ENCODE data around the gene TRIM6. TPM values are rescaled to one million over a fixed set of nuclear protein-coding genes. Genes with fewer than 3 reads are reported as not detected.

Gene TRIM6
- total RNA-seq, 1 experiment from 2014 or later = 30.2 TPM

DNA sequence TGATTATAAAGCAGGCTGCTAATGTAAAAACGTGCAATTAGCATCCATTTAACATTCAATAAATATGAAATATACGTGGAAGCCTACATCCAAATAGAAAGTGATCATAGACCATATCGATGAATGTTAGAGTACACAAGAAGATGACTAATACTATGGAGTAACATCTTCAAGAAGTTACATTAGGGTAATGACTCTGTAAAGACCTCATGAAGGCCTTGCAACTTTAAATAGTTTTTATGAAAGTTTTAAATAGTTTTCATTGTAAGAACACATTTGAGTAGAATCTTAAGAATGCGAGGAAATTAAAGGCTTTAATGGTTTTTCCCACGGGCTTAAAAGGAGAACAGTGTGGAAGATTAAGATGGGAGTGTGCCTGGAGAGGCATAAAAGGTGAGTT is 29.8 kb downstream of the TRIM6 start (continued):
- no peak for TF ChIP-seq ZNF317 (CRISPR knock-in tag; IDR thresholded peaks at IDR 0.05; ENCODE audit: borderline replicate concordance, low read depth)

GRCh38 chr11:5631417-5631816 is 35.0 kb downstream of the TRIM6 start:
- DNase-seq (ENCODE audit: low spot score) = no peak
- ATAC-seq = no peak
- CTCF ChIA-PET = no interaction called here
- POLR2A ChIA-PET = no interaction called here
- H3K27ac Mint-ChIP-seq = no peak overlapping the region
- peaks cover 7% of the 10 kb centered on the region; the same call in 1 of the 2 replicates for H3K9me3 Mint-ChIP-seq
- H3K4me3 Mint-ChIP-seq = no peak overlapping the region
- TF ChIP-seq OVOL2 (CRISPR knock-in tag; IDR thresholded peaks at IDR 0.05; ENCODE audit: borderline replicate concordance) (no peak), CBFB (CRISPR knock-in tag; IDR thresholded peaks at IDR 0.05; ENCODE audit: low read depth) (no peak), FOXK1 (CRISPR knock-in tag; IDR thresholded peaks at IDR 0.05) (no peak), ATF2 (CRISPR knock-in tag; IDR thresholded peaks at IDR 0.05; ENCODE audit: borderline replicate concordance, low read depth) (no peak)
- peaks cover 3% of the 10 kb centered on the region for H3K36me3 Mint-ChIP-seq
- H3K27me3 Mint-ChIP-seq (ENCODE audit: low read depth) = no peaks in the 10 kb centered on the region; the same call in 1 of the 2 replicates
- no peaks in the 10 kb centered on the region for H3K4me1 Mint-ChIP-seq

DNA sequence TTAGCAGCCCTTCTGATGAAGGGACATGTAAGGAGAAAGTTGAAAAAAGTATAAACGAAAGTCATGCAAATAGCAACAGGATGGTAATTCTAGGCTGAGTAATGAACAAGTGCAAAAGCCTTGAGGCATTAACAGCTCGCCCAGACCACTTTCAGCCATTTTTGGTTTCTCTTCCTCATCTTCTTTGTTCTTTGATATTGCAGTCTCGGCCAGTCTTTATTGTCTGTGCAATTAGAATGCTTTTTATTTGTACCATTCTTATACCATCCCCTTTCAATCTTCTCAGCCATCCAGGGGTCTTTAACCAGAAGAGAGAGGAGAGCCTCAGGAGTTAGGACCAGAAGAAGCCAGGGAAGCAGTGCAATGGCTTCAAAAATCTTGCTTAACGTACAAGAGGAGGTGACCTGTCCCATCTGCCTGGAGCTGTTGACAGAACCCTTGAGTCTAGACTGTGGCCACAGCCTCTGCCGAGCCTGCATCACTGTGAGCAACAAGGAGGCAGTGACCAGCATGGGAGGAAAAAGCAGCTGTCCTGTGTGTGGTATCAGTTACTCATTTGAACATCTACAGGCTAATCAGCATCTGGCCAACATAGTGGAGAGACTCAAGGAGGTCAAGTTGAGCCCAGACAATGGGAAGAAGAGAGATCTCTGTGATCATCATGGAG is 35.7 kb downstream of the TRIM6 start:
- H3K4me1 Mint-ChIP-seq = no peaks in the 10 kb centered on the region
- ChIA-PET CTCF (no interaction called here), POLR2A (no interaction called here)
- peak overlapping the region; percentile 61; the same call in 1 of the 2 replicates for H3K27ac Mint-ChIP-seq
- peaks cover 3% of the 10 kb centered on the region; the same call in 1 of the 2 replicates for H3K9me3 Mint-ChIP-seq
- no peak overlapping the region for H3K4me3 Mint-ChIP-seq
- no peak for TF ChIP-seq NFE2L1 (CRISPR knock-in tag; IDR thresholded peaks at IDR 0.05)
- no peak for DNase-seq (ENCODE audit: low spot score)
- no peak for ATAC-seq
- peaks cover 3% of the 10 kb centered on the region for H3K36me3 Mint-ChIP-seq
- H3K27me3 Mint-ChIP-seq (ENCODE audit: low read depth) = no peaks in the 10 kb centered on the region; the same call in 1 of the 2 replicates

DNA sequence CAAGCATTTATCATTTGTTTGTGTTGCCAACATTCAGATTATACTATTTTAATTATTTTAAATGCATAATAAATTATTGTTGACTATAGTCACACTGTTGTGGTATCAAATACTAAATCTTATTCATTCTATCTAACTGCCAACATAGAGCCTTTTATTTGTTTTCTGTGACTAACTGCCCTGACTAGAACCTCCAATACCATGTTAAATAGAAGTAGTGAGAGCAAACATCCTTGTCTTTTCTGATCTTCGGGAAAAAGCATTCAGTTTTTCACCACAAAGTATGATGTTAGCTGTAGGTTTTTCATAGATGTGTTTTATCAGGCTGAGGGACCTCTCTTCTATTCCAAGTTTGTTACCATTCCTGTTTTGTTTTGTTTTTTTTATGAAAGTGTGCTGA is 43.5 kb downstream of the TRIM6 start:
- Mint-ChIP-seq H3K27me3 (ENCODE audit: low read depth) (no peaks in the 10 kb centered on the region), H3K4me3 (no peak overlapping the region), H3K4me1 (no peaks in the 10 kb centered on the region), H3K9me3 (no peaks in the 10 kb centered on the region), H3K36me3 (no peaks in the 10 kb centered on the region), H3K27ac (no peak overlapping the region)
- no peak for TF ChIP-seq ARID4B (CRISPR knock-in tag; IDR thresholded peaks at IDR 0.05; ENCODE audit: borderline replicate concordance)
- DNase-seq (ENCODE audit: low spot score) (no peak), ATAC-seq (no peak)
- CTCF ChIA-PET = no interaction called here
- POLR2A ChIA-PET = no interaction called here

GRCh38 chr11:5643585-5643984 is 47.1 kb downstream of the TRIM6 start:
- no peak overlapping the region for H3K4me3 Mint-ChIP-seq
- no peaks in the 10 kb centered on the region for H3K27me3 Mint-ChIP-seq (ENCODE audit: low read depth)
- no peaks in the 10 kb centered on the region for H3K9me3 Mint-ChIP-seq
- H3K27ac Mint-ChIP-seq = no peak overlapping the region
- CTCF ChIA-PET = no interaction called here
- H3K36me3 Mint-ChIP-seq = no peaks in the 10 kb centered on the region
- no peaks in the 10 kb centered on the region for H3K4me1 Mint-ChIP-seq
- ATAC-seq (no peak), DNase-seq (ENCODE audit: low spot score) (no peak)
- POLR2A ChIA-PET = no interaction called here
- TF ChIP-seq NFYB (CRISPR knock-in tag; conservative IDR thresholded peaks at IDR 0.05; ENCODE audit: low read depth) (no peak), FOXP1 (CRISPR knock-in tag; IDR thresholded peaks at IDR 0.05; ENCODE audit: borderline replicate concordance) (no peak), ESRRA (CRISPR knock-in tag; IDR thresholded peaks at IDR 0.05; ENCODE audit: borderline replicate concordance) (no peak), ZNF423 (CRISPR knock-in tag; IDR thresholded peaks at IDR 0.05) (no peak), FOXP4 (CRISPR knock-in tag; IDR thresholded peaks at IDR 0.05) (no peak), PRRX2 (CRISPR knock-in tag; IDR thresholded peaks at IDR 0.05) (no peak), FOXJ3 (CRISPR knock-in tag; IDR thresholded peaks at IDR 0.05; ENCODE audit: borderline replicate concordance) (no peak)
- TF ChIP-seq, protein P1, sequence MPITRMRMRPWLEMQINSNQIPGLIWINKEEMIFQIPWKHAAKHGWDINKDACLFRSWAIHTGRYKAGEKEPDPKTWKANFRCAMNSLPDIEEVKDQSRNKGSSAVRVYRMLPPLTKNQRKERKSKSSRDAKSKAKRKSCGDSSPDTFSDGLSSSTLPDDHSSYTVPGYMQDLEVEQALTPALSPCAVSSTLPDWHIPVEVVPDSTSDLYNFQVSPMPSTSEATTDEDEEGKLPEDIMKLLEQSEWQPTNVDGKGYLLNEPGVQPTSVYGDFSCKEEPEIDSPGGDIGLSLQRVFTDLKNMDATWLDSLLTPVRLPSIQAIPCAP (CRISPR knock-in tag; IDR thresholded peaks at IDR 0.05) = no peak
- TF ChIP-seq, protein P2, sequence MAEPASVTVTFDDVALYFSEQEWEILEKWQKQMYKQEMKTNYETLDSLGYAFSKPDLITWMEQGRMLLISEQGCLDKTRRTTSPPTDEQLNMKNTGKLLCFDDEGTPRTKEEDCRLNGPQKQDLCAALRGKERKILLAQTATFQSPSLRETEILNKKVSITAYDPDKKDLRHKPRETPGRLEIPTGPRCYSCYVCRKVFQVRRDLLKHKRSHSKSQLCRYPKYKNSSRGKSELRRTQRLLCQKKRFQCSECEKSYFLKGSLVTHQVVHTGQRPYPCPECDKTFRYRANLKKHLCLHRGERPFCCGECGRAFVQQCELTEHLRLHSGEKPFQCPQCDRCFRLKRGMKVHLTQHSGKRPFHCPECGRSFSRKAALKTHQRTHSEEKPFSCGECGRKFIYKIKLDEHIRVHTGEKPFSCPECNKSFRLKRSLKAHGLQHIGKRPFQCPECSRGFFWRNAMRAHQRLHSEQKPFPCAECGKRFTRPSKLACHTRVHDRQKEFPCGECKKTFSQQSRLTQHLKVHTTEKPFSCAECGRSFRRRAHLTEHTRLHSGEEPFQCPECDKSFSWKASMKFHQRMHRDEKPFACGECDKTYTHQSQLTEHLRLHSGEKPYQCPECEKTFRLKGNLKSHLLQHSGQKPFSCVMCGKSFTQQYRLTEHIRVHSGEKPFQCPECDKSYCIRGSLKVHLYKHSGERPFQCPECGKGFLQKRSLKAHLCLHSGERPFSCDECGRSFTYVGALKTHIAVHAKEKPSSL (CRISPR knock-in tag; conservative IDR thresholded peaks at IDR 0.05) = no peak

All from WTC11 (cell line).